DMS53 (cell line): ENCODE results near the gene TMEM141.
A peak's percentile ranks its signal among the peaks of the same experiment; 100 is the strongest.

Experiments
- DNase-seq: peaks from one replicate; lab custom pipeline; 2025; lab: John Stamatoyannopoulos, UW

The TMEM141 gene

GRCh38 chr9:136790640-136791515 is at the start of gene TMEM141:
Gene TMEM141 (plus strand): TSS chr9:136791344. CDS start chr9:136791371, 27 bp downstream.
- DNase-seq, result peak; percentile 100

- peak; percentile 85 for DNase-seq
These were observed 49.1 kb upstream of the TMEM141 start for GRCh38 chr9:136741883-136742571.

DNA sequence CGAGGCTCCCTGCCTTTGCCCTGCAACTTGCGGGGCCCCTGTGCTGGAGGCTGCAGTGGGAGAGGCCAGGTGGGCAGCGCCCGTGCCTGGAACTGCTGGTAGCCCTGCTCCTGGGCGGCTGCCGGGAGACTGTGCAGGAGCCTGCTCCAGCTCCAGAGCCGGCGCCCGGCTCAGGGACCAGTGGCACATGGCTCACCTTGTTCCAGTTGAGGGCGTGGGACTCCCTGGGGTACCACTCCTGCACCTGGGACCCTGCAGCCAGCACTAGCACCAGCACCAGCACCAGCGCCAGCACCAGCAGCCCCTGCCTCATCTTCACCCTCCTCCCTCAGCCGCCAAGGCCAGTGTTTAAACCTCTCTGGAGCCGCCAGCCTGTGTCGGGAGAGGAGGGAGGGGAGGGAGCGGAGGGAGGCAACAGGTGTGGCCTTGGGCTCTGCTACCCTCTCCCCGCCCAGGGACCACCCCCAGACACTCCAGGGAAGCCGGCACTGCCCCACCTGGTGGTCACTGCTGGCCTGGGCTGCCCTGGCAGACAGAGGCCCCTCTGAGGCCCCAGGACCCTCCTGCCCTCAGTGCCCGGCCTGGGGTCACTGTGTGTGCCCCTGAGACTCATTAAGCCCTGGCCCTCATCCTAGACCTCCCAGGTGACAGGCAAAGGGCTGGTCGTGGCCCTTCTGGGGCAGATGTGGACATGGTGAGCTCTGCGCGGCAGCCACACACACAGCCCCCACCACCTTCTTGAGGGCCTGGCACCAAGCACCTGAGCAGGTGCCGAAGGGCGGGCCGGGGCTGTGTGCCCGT is 48.4 kb upstream of the TMEM141 start, which contains the start of gene LCN10:
Gene LCN10, minus strand, starts transcription at position 350 of the 801 bp plus-strand sequence. Its CDS starts 37 bp downstream, at position 313.
- DNase-seq, result peak; percentile 81

GRCh38 chr9:136743639-136744211 is 47.4 kb upstream of the TMEM141 start:
- DNase-seq, result no peak

- no peak for DNase-seq
These were observed 46.4 kb upstream of the TMEM141 start for GRCh38 chr9:136744773-136745172.

- no peak for DNase-seq
These were observed 45.6 kb upstream of the TMEM141 start for GRCh38 chr9:136745389-136746154.

GRCh38 chr9:136746155-136746490 is 45.0 kb upstream of the TMEM141 start:
- DNase-seq, result no peak

DNA sequence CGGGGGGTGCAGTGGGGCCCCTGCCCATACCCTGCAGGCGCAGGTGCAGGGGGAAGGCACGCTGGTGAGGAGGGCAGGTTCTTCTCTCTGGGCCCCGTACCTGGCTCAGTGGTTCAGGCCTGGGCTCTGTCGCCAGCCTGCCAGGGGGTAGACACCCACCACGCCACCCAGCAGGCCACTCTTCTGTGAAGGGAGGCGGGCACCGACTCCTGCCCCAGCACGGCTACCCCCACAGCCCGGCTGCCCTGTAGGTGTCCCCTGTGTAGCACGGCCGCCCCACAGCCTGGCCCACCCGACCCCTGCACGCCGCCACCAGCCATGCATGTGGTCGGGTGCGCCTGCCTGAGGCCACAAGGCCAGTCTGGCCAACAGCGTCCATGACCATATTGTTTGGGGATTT is 44.5 kb upstream of the TMEM141 start:
- DNase-seq, result no peak

DNA sequence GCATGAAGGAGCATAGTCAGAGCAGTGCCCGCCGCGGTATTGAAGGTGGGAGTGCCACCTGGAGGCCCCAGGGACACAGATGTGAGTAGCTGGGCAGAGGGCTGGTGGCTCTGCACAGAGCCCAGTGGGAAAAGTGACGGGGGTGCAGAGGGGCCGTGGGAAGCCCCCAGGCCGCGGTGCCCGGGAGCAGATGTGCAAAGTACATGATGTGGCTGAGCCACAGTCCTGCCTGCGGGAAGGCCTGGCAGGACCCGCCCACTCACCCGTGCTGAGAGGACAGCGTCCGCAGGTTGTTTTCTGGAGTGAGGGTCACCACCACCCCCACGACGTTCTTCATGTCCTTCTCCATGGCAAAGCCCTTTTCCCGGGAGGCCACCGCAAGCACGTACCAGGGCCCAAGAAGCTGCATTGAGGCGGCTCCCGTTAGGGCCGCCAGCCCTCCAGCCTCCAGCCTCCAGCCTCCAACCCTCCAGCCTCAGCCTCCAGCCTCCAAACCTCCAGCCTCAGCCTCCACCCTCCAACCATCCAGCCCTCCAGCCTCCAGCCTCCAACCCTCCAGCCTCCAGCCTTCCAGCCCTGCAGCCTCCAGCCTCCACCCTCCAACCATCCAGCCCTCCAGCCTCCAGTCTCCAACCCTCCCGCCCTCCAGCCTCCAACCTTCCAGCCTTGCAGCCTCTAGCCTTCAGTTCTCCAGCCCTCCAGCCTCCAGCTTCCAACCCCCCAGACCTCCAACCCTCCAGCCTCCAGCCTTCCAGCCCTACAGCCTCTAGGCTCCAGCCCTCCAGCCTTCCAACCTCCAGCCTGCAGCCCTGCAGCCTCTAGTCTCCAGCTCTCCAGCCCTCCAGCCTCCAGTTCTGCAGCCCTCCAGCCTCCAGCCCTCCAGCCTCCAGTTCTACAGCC is 43.7 kb upstream of the TMEM141 start:
- no peak for DNase-seq

GRCh38 chr9:136748201-136748600 is 42.9 kb upstream of the TMEM141 start, which contains the start of gene LCN6:
Gene LCN6 (minus strand): TSS chr9:136748525. CDS start chr9:136748483, 42 bp downstream.
- DNase-seq, result no peak

DNA sequence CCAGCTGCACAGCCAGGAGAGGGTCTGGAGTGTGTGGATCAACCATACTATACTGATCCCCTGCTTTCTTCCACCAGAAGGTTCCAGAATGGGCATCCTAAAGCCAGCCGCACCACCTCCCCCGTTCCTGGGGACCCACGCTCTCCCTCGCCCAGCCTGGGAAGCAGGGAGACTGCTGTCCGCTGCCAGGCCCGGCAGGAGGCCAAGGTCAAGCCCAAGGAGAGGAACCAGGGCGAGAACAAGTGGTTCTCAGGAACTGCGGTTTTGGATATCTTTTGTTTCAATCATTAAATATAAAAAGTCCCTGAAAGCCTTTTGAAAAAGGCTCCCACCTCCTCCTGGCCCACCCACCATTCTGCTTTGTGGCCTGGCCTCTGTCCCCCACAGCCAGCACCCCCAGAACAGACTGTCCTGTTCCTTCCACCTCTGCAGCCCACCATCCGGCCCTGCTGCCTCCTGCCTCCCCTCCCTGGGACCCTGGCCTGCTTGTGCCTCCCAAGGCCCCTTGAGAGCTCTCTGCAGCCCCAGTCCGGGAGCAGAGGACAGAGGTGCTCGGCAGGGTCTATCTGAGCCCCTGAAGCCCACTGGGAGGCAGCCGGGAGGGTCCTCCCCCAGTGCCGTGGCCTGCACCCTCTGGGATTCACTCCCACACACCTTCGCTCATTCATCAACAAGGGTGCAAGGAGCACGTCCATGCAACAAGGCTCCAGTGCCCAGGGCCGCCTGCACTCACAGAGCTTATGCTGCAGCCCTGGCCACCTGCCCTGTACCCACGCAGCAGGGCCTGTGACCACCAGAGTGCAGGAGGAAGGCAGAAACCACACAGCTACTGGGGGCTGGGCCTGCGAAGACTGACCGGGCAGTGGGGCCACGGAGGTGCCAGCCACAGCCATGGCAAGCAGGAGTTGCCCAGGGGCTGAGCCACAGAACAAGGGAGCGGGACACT is 42.2 kb upstream of the TMEM141 start:
- DNase-seq, result no peak

DNA sequence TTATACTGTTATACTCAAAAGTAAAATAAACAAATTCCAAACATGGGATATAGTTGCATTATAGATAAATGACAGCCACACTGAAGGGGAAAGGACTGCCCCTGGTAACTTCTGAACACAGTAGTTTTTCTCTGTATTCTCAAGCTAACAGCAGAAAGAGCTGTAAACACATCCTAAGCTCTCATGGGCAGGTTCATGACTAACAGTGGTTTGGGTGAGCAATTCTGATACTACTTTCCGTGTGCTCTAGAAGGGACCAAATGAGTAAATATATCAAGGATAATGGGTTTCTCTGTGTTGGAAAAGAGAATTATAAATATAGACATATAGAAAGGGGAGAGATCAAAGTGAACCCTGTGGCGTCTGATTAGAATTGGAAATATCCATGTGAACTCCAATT is 40.6 kb upstream of the TMEM141 start:
- DNase-seq, result no peak

DNA sequence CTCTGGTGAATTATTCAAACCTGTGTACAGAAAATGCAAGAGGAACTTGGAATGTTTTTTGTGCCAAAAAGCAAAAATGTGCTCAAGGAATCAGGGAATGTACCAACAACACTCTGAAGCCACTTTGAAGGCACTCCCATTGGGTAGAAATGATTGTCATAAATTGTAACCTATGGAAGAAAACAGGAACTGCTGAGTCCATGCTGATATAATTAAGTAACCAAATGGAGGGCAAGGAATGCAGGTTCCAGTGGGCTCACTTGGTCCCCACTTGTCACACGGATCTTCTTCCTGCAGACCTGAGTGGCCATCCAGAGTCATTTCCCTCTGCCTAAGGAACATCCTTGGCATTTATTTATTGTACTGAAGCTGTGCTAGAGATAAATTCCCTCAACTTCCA is 39.9 kb upstream of the TMEM141 start:
- no peak for DNase-seq

DNA sequence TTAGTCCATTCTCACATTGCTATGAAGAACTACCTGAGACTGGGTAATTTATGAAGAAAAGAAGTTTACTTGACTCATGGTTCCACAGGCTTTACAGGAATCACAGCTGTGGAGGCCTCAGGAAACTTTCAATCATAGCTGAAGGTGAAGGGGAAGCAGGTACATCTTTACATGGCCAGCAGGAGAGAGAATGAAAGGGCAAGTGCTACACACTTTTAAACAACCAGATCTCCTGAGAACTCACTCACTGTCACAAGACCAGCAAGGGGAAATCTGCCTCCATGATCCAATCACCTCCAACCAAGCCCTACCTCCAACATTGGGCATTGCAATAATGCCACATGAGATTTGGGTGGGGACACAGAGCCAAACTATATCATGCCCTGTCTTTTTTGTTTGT is 39.3 kb upstream of the TMEM141 start:
- DNase-seq, result no peak

GRCh38 chr9:136753371-136754058 is 37.6 kb upstream of the TMEM141 start:
- no peak for DNase-seq

DNA sequence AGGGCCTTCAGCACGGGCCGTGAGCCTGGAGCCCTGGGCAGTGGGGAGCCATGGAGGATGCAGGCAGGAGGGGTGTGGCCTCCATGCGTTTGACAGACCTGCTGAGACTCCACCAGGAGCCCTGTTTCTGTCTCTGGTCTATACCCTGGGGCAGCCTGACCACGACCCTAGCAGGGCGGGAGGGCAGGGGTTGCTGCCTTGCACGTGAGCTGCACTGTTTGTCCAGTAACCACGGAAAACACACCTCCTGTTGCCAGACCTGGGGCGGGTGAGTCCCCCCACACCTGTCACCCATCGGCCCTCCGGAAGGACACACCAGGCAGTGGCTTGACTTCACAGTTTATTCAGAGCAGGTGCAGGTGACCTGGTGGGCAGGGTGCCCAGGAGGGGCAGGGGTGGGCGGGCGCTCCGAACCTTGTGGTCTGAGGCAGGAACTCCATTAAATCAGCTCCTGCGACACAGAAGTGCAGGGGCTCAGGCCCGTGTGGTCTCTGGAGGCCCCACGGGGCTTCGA is 37.0 kb upstream of the TMEM141 start:
- DNase-seq, result peak; percentile 88

DNA sequence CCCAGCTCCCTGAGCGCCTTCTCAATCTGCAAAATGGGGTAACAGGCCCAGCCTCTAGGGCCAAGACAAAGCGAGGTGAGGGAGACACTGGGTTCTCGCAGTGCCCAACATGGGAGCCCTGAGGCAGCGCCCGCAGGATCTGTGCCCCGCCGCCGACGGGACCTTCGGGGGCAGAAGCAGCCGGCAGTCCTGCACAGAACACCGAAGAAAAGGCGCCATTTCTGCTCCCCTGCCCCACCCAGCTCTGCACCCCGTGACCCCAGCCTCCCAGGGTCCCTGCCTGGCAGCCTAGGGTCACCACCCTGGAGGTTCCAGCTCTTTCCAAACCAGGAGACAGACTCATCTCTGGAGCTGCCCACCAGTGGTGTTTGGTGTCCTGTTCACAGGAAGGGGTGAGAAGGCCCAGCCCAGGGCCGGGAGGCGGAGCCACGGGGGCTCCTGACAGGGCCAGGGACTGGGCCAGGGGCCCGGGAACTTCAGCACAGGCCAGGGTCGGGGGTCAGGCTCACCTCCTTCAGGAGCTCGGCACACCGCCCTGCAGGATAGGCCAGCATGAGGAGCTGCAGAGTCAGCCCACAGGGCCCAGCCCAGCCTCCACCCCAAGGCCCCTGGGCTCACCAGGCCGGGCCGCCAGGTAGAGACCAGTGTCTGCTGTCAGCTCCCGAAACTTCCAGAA is 36.4 kb upstream of the TMEM141 start:
- peak; percentile 58 for DNase-seq
